Esophagus mucosa (tissue), 1 donor: ENCODE results near the gene TGM6. TPM values are rescaled to one million over a fixed set of nuclear protein-coding genes. Genes with fewer than 3 reads are reported as not detected.

Source experiments
- ATAC-seq: fragments of 200-7000 bp; cut with Tn5 transposase; one replicate; pipeline ENCODE4 v1.9.1; 2020
- total RNA-seq: library from RNA; stranded (reverse); gene quantifications from one replicate; pipeline ENCODE4 v1.2.4, GENCODE V29; 2023
- donor health status: DM: yes; HTN: yes; CAD: no.

TGM6 gene
- total RNA-seq, 1 donor from 2014 or later, result not detected

DNA sequence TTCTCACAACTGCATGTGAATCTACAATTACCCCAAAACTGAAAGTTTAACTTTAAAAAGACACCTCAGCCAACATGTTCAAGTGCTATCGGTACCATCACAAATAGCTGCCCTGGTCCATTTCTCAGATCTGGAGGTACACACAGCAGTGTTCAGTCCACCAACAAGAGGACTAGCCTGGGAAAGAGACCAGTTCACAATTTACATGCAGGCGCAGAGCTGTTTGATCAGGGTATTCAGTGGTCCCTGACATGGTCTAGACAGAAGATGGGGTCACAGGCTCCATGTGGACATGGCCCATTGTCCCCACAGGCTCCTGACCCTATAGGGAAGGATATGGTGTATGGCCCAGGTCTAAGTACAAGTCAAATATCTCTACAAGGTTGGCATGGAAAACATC is 15.6 kb upstream of the TGM6 start:
- no peak for ATAC-seq

DNA sequence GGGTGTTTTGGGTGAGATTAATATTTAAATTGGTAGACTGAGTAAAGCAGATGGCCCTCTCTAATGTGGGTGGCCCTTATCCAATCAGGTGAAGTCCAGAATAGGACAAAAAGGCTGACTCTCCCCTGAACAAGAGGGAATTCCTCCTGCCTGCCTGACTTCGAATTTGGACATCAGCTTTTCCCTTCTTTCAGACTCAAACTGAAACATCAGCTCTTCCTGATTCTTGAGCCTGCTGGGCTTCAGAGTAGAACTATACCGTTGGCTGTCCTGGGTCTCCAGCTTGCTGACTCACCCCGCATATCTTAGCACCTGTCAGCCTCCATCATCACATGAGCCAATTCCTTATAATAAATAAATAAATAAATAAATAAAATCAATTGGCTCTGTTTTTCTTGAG is 15.0 kb upstream of the TGM6 start:
- ATAC-seq, result no peak

DNA sequence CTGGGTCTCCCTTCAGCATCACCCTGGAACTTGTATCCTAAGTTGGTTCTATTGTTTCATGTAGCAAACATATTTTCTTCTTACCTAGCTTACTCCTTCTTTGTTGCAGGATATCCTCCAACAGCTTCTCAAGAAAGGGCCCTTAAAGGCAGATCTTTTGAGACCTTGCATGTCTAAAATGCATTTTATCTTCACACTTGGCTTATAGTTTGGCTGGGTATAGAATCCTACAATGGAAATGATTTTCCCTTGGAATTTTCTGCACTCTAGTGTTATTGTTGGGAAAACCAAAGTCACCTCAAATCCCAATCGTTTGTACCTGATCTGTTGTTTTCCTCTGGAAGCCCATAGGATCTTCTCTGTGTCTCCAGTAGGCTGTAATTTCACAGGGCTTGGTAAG is 12.1 kb upstream of the TGM6 start:
- no peak for ATAC-seq

DNA sequence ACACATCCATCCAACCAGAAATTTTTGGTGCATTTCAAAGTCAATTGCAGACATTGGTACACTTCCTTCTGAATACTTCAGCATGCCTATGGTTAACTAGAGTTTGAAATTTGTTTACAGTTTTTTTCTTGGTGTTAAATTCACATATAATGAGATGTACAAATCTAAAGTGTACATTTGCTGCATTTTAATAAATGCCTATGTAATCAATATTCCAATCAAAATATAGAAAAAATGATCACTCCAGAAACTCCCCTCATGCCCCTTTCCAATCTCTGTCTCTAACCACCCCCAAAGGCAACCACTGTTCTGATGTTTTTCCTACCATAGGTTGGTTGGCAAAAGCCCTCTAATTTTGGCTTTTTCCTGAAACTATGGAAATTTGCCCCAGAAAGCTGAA is 7.6 kb upstream of the TGM6 start:
- ATAC-seq, result no peak

DNA sequence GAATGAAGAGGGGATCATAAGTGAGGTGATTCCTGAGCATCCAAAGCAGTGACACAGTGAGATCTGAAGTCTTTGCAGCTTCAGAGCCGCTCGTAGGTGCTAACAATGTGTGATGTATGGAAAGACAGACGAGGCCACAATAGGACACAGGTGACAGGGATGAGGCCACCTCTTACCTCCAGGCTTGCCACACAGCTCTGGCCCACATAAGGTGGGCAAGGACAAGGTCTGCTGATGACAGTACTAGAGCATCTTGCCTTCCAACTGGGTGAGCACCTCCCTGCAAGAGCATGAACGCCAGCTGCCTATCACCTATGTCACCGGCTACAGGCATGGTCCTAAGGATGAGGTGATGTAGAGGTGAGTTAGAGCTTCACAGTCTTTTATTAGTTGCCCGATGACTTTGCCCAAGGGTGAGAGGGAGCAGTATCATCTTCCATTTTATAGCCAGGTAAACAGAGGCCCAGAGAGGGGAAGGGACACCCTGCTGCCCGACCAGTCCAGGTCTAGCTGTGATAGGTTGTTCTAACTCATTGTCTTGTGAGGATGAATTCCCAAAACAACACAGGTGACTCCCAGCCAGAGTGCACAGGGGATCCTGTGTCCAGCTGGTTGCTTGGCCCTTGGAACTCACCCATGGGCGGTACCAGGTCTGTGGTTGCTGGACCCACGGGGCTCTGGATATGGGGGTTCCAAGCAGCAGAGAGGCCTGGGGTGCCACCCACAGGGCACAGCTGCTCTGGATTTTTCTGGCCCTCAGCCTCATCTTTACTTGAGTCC is 6.2 kb upstream of the TGM6 start:
- ATAC-seq, result no peak

DNA sequence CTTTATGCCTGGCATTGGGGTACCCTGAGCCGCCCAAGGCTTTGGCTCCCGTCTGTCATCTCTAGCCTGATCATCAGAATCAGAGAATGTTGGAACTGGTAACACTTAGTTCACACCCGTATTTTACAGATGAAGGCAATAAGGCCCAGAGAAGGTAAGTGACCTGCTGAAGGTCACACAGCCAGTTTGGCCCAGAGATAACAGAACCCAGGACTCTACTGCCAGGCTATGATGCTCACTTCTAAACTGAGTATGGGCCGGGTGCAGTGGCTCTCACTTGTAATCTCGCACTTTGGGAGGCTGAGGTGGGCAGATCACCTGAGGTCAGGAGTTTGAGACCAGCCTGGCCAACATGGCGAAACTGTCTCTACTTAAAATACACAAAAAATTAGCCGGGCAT is 1.8 kb upstream of the TGM6 start:
- ATAC-seq, result no peak

DNA sequence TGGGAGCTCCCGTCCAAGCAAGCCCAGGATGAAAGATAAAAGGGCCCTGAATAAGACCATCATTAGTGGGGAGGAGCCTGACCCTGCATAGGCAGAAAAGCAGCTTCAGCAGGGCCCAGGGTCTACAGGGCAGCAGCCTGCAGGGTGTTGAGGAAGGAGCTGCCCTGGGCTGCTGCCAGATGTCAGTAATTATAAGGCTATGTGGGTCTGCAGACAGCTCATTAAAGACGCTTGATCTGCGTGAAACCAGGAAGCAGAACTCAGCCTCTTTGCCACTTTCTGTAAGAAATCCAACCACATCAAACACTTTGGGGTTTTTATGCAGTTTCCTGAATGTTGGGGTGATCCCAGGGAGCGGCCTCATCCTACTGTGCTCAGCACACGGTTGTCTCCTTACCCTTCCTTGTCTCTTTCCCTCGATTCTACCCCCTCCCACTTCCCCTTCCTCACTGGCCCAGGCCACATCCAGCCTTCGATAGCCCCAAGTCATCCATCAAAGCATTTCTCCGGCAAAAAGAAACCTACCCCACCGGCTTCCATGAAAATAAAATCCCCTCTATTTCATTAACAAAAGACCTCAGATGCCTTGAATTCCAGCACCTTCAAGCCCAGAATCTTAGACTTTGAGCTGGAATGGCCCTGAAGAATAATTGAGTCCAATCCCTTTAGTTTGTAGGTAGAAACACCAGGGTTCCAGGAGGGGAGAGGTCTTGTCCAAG is 1.0 kb upstream of the TGM6 start:
- ATAC-seq, result no peak

DNA sequence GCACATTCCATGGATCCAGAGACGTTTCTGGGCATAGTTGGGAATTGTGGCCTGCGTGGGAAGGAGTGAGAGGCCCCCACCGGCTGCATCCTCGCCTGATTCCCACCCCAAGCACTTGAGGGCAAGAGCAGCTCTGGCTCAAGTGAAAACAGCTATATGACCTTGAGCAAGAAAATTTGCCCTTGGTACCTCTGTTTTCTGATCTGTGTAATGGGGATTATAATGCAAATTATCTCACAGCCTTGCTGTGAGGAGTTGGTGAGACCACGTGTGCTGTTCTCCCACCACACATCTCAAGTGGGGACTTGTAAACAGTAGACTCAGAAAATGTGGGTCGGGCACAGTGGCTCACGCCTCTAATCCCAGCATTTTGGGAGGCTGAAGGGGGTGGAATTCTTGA is 602 bp downstream of the TGM6 start:
- ATAC-seq, result no peak

DNA sequence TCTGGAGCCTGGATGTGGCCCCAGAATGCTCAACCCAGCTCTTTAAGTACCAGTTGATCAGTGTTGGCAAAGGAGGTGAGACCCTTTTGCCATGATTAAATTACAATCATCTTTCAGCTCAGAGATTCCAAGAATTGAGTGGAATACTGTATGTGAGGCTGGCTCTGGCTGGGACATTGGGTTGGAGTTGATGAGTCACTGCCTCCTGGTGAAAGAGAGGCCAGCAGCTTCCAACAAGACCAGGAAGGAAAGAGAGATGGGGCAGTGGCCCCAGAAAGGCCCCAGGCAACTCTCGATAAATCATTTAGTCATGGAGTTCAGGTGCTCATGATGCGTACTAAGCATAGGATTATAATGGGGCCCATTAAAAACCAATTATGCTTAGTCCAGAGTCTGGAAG is 2.1 kb downstream of the TGM6 start:
- peak; percentile 67 for ATAC-seq

DNA sequence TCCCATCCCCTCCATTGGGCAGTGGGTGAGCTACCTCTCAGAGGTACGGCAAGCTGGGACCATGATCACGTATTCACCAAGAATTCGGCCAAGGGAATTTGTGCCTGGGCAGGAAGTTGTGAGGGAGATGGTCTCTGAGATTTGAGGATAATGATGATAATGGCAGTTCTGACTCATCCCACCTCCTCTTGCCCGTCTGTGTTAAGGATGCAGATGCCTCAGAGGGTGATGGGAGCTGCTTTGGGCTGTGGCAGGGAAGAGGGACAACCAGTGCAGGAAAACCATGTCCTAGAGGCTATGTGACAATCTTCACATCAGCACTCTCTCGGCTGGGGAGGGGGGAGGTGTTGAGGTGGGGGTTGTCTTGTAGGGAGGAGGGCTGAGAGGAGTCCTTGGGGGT is 4.3 kb downstream of the TGM6 start:
- no peak for ATAC-seq

DNA sequence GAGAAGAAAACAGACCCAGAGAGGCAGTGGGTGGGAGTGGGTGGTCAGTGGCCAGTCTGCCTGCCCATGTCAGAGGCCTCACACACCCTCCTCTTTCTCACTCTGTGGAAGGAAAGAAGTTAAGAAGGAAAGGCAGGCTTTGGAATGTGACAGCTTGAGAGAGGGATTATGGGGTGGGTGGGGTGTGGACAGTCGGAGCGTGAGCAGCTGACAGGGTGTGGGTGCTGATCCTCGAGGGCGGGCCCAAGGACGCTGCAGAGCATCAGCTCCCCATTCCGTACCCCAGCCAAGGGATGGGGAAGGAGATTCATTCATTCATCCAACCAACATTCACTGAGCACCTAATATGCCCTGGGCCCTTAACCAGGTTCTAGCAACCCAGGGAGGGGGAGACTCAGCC is 4.8 kb downstream of the TGM6 start:
- peak; percentile 39 for ATAC-seq

DNA sequence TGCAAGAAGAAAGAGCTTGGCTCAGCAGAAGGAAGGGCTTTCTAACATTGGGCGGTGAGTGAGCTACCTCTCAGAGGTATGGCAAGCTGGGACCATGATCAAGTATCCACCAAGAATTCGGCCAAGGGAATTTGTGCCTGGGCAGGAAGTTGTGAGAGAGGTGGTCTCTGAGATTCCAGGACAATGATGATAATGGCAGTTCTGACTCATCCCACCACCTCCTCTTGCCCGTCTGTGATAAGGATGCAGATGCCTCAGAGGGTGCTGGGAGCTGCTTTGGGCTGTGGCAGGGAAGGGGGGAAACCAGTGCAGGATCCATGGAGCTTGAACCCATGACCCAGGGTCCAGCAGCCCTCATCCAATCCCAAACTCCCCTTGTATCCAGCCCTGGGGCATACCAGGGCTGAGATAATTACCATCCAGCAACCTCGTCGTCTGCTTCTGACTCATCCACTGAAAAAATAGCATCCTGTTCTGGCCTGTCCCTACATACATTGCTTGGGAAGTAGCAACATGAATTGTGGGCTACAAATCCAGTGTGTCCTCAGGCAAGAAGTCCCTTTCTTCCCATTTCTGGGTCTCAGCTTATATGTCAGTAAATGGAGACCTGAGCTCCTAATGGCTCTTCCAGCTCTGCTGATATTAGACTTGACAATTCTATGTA is 5.9 kb downstream of the TGM6 start:
- ATAC-seq, result peak; percentile 70

DNA sequence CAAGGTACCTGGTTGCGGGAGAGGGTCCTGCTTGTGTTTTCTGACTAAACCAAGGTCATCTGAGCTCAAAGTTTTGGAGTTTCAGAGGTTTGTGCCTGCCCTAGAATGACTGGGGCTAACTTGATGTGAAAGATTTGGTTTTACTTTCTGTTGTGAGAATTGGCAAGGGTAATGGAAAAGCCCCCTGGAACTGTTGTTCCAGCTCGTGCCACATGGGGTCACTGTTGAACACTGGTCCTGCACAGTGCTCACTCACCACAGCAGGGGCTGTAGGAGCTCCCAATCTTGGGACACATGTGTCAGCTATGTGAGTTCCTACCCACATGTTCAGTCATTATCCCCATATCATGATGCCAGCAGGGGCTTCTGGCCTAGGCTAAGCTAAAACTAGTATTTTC is 6.5 kb downstream of the TGM6 start:
- peak; percentile 35 for ATAC-seq

DNA sequence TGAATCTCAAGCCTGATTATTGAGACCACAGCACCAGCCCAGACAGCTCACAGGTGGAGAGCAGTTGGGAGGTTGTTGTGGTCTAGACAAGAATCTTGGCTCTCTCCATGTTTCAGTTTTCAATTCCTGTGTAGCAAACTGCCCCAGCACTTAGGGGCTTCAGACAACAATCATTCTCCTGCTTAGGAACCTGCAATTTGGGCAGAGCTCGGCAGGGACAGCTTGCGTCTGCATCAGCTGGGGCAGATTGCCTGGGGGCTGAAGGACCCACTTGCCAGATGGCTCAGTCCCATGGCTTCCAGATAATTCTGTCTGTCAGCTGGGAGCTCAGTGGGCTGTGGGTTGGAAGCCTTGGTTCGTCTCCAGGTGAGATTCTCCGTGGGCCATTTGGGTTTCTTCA is 6.9 kb downstream of the TGM6 start:
- no peak for ATAC-seq

DNA sequence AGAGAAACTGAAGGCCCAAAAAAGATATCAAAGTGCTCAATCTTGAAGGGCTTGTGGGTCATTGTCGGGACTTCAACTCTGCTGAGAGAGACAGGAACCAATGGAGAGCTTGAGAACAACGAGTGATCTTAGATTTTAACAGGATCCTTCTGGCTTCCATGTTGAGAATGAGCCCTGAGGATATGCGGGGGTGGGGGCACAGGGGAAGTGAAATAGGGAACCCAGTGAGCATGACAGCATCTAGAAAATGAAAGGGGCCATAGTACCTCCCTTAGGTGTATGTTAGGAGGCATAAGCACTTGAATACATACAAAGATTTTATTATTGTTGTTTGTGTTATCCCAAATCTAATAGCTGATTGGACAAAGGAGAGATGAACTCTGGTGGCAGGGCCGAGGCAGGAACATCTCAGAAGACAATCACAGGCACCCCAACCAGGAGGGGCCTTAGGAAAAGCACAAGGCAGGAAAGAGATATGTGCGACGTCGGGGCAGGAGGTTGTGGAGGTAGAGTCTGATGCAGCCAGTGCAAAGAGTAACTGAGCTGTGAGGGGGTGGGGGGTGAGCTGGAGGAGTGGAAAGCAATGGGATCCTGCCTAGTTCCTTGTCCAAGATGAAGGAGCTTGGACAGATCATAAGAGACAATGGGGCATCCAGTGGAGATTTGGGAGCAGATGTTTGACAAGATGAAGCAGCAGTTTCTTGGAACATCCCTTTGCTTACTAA is 10.4 kb downstream of the TGM6 start:
- no peak for ATAC-seq

DNA sequence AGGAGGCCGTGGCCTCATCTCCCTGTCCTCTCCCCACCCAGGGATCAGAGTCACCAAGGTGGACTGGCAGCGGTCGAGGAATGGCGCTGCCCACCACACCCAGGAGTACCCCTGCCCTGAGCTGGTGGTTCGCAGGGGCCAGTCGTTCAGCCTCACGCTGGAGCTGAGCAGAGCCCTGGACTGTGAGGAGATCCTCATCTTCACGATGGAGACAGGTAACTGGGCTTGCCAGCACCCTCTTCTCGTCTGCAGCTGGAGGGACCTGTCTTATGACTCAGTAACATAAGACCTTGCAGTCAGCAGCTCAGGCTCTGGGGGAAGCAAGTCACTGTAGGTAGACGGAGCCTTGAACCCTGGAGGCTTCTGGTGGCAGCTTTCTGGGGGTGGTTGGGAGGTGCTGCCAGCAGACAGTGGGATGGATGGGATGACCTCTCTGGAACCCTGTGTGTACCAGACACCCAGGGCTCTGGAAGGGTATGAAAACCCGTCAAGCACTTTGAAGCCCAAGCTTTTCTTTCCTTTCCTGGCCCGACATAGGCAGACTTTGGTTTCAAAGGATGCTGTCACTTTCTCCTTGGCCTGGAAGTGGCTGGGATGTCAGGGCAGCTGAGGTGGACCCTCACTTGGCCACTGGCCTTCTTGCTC is 13.8 kb downstream of the TGM6 start:
- ATAC-seq, result no peak

DNA sequence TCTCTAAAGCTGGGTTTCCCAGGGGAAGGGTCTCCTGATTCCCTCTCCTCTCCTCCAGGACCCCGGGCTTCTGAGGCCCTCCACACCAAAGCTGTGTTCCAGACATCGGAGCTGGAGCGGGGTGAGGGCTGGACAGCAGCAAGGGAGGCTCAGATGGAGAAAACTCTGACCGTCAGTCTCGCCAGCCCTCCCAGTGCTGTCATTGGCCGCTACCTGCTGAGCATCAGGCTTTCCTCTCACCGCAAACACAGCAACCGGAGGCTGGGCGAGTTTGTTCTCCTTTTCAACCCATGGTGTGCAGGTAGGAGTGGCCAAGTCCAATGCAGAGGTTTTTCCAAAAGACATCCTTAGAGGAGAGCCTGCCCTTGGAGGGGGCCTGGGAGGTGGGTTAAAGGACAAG is 14.4 kb downstream of the TGM6 start:
- no peak for ATAC-seq

DNA sequence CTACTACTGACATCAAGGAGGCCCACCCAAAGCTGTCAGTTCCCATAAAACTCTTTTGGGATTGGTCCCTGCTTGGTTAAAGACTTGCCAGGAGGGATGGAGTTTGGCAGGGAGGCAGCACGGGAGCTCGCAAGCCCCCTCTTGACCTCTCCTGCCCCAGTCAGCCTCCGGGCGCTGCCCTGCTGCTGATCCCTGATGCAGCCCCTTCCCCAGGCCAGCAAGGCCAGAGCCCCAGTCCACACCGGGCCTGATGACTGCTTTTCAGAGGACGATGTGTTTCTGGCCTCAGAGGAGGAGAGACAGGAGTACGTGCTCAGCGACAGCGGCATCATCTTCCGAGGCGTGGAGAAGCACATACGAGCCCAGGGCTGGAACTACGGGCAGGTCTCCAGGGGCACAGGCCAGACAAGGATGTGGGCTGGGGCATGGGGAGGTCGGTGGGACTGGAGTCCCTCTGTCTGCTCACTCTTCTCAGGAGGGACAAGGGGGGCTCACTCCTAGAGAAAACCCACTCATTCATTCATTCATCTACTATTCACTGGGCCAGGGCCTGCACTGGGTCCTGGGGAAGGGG is 15.6 kb downstream of the TGM6 start:
- no peak for ATAC-seq

DNA sequence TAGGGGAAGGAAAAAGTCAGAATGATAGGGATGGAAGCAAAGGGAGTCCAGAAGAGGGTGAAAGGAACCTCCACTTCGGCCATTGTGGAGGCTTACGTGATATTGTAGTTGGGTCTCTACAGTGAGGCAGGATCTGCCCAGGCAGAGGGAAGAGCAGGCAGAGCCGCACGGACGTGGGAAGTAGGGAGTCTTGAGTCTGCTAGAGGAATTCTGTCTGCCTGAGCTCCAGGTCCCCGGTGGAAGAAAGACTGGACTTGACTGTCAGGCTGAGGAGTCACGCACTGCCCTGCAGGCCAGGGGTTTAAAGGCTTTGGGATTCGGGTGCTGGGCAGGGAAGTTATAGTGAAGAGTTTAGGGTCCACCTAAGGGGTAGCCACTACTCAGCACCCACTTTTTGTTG is 16.4 kb downstream of the TGM6 start:
- no peak for ATAC-seq

DNA sequence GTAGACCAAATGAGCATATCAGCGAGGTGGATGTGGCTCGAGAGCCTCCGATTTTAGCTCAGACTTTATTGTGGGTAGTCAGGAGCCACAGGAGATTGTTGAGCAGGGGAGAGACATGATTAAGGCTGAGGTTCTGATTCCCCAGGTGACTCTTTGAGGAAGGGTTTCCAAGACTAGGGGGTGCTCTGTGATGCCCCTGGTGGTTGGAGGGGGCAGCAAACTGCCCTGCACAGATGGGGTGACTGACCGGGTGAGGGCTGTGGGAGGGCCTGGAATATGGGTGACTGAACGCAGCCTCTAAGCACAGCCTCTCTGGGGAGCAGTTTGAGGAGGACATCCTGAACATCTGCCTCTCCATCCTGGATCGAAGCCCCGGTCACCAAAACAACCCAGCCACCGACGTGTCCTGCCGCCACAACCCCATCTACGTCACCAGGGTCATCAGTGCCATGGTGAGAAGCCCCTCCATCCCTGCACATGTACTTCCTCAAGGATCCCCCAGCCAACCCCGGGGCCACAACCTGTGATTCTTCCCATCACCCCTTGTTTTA is 17.0 kb downstream of the TGM6 start:
- ATAC-seq, result no peak

DNA sequence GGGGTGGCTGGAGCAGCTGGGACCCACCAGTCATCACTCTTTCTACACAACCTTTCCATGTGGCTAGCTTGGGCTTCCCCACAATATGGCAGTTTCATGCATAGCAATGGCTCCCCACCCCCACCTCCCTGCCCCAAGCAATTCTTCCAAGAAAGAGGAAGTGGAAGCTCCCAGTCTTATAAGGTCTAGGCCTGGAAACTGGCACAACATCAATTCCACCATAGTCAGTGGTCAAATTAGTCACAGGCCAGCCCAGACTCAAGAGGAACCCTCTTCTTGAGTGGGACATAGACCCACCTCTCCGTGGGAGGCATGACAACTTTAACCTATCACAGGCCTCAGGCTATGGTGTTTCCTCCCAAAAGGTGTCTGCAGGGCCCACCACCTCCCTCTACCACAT is 17.7 kb downstream of the TGM6 start:
- no peak for ATAC-seq

DNA sequence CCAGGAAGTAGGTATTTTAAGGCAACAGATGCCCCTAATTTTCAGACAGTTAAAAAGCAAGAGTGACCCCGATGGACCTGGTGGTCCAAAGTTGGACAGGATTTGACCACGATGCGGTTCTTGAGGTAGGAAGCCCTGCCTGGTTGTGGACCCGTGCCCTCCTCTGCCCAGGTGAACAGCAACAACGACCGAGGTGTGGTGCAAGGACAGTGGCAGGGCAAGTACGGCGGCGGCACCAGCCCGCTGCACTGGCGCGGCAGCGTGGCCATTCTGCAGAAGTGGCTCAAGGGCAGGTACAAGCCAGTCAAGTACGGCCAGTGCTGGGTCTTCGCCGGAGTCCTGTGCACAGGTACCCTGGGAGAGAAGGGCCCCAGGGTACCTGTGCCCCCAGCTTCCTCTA is 18.7 kb downstream of the TGM6 start:
- ATAC-seq, result no peak
